Upper lobe of left lung (tissue), 6 donors: ENCODE results near the gene SCPEP1. TPM values are rescaled to one million over a fixed set of nuclear protein-coding genes. Genes with fewer than 3 reads are reported as not detected.

Experiments
- ATAC-seq, 2 donors: fragments of 200-7000 bp; cut with Tn5 transposase; one replicate each; pipeline ENCODE4 v1.9.1; 2022; ENCODE audit warnings: mild to moderate bottlenecking in 2 of 2, moderate library complexity in 2 of 2; ENCODE audit not compliant: low FRiP score in 2 of 2
- DNase-seq, 2 donors: peaks; one replicate each; pipeline ENCODE4 v3.0.0-alpha.2; 2019 to 2020
- H3K27ac ChIP-seq, 4 donors: fragments of 200-600 bp; sonication (generic); one replicate each; pipeline ENCODE4 v1.5.1; 2016 to 2019
- H3K27me3 ChIP-seq, 4 donors: fragments of 200-600 bp; sonication (generic); one replicate each; pipeline ENCODE4 v1.5.1; 2017 to 2019
- H3K36me3 ChIP-seq, 4 donors: fragments of 200-600 bp; sonication (generic); one replicate each; pipeline ENCODE4 v1.5.1; 2016 to 2019
- H3K4me1 ChIP-seq, 4 donors: fragments of 200-600 bp; sonication (generic); one replicate each; pipeline ENCODE4 v1.5.1; 2018 to 2019
- H3K4me3 ChIP-seq, 4 donors: fragments of 200-600 bp; sonication (generic); one replicate each; pipeline ENCODE4 v1.5.1; 2017 to 2019; ENCODE audit warnings: mild to moderate bottlenecking in 2 of 4, moderate library complexity in 1 of 4
- H3K9me3 ChIP-seq, 4 donors: fragments of 200-600 bp; sonication (generic); one replicate each; pipeline ENCODE4 v1.5.1; 2018 to 2019
- CTCF ChIP-seq, 6 experiments: fragments of 450-650 bp in 4 of 6; fragments of 200-600 bp in 2 of 6; sonication (generic) in 2 of 6; IDR thresholded peaks; one replicate each; pipeline ENCODE4 v1.5.1; 2016 to 2019; ENCODE audit warnings: antibody characterized with exemption in 6 of 6
- EP300 ChIP-seq, 4 donors: sonication (generic); formaldehyde crosslinking; IDR thresholded peaks; one replicate each; pipeline ENCODE4 v1.5.1; 2017; ENCODE audit warnings: antibody characterized with exemption in 4 of 4, control low read depth in 2 of 4
- POLR2A ChIP-seq, 4 donors: fragments of 450-650 bp; IDR thresholded peaks; one replicate each; pipeline ENCODE4 v1.5.1; 2016 to 2017; ENCODE audit warnings: antibody characterized with exemption in 4 of 4, mild to moderate bottlenecking in 2 of 4
- POLR2AphosphoS5 ChIP-seq, 2 donors: sonication (generic); formaldehyde crosslinking; IDR thresholded peaks; one replicate each; pipeline ENCODE4 v1.5.1; 2017; ENCODE audit warnings: antibody characterized with exemption in 2 of 2
- WGBS, 2 donors: methylation state at CpG; one replicate each; pipeline ENCODE4 v1.1.5; 2017 to 2018; 5-methylcytosine and 5-hydroxymethylcytosine counted together
- total RNA-seq, 6 donors: library from RNA; depleted of rRNA in 4 of 6; stranded (reverse); fragments of >200 nt in 4 of 6; gene quantifications; one replicate each; pipeline versions ENCODE4 v1.1.0 to v1.2.1, GENCODE V29; 2016 to 2021
- donor health status: DM: no; HTN: no; CAD: no; lungs with moderate emphysema.
- donor health status: DM: no; HTN: yes; CAD: no; lungs with severe emphysema.

The SCPEP1 gene
- total RNA-seq, 6 donors from 2014 or later = 96.4 to 172 (median 133) TPM

- ATAC-seq (no peak), DNase-seq (no peak)
- H3K36me3 ChIP-seq = peaks cover 27 to 92% (median 40%) of the 10 kb centered on the region in 4 donors
- no peak for TF ChIP-seq EP300 (IDR thresholded peaks at IDR 0.05)
- H3K4me3 ChIP-seq = no peak overlapping the region
- no peaks in the 10 kb centered on the region for H3K9me3 ChIP-seq
- WGBS, 2 donors = 54 to 64% methylated on average over 1 of the region's 1 CpG
- no peak overlapping the region for H3K27ac ChIP-seq
- H3K27me3 ChIP-seq = no peaks in the 10 kb centered on the region
- H3K4me1 ChIP-seq = peaks cover 0 to 3% (median 0%) of the 10 kb centered on the region in 4 donors
Measured at GRCh38 chr17:56992364-56992763, 14.4 kb downstream of the SCPEP1 start.

- TF ChIP-seq EP300 (IDR thresholded peaks at IDR 0.05) = no peak
- TF ChIP-seq POLR2AphosphoS5 (IDR thresholded peaks at IDR 0.05) = no peak
- TF ChIP-seq POLR2A (IDR thresholded peaks at IDR 0.05) = no peak
- no peak for TF ChIP-seq CTCF (IDR thresholded peaks at IDR 0.05)
- no peaks in the 10 kb centered on the region for H3K27me3 ChIP-seq
- peaks cover 24 to 90% (median 39%) of the 10 kb centered on the region in 4 donors for H3K36me3 ChIP-seq
- no peak overlapping the region for H3K4me3 ChIP-seq
- peaks cover 0 to 3% (median 0%) of the 10 kb centered on the region in 4 donors for H3K4me1 ChIP-seq
- peak overlapping the region in 2 of 4 donors; percentile 1 to 49 for H3K27ac ChIP-seq
- DNase-seq = no peak
- ATAC-seq = peak; percentile 21 to 65
- no peaks in the 10 kb centered on the region for H3K9me3 ChIP-seq
- 72 to 84% methylated on average over 4 of the region's 4 CpGs for WGBS, 2 donors
Measured at GRCh38 chr17:56994009-56994792, 16.3 kb downstream of the SCPEP1 start.

- Histone ChIP-seq H3K4me1 (peaks cover 0 to 3% (median 0%) of the 10 kb centered on the region in 4 donors), H3K36me3 (peaks cover 22 to 83% (median 42%) of the 10 kb centered on the region in 4 donors), H3K9me3 (no peaks in the 10 kb centered on the region), H3K27me3 (no peaks in the 10 kb centered on the region), H3K27ac (no peak overlapping the region), H3K4me3 (no peak overlapping the region)
- 76 to 87% methylated on average over 1 of the region's 1 CpG for WGBS, 2 donors
- DNase-seq (no peak), ATAC-seq (no peak)
- TF ChIP-seq CTCF (IDR thresholded peaks at IDR 0.05) = no peak
- no peak for TF ChIP-seq EP300 (IDR thresholded peaks at IDR 0.05)
- no peak for TF ChIP-seq POLR2AphosphoS5 (IDR thresholded peaks at IDR 0.05)
- TF ChIP-seq POLR2A (IDR thresholded peaks at IDR 0.05) = no peak
Measured at GRCh38 chr17:56995766-56996165, 17.8 kb downstream of the SCPEP1 start.

- Histone ChIP-seq H3K27ac (no peak overlapping the region), H3K36me3 (peaks cover 13 to 83% (median 43%) of the 10 kb centered on the region in 4 donors), H3K4me1 (peaks cover 0 to 3% (median 0%) of the 10 kb centered on the region in 4 donors), H3K4me3 (no peak overlapping the region), H3K27me3 (no peaks in the 10 kb centered on the region), H3K9me3 (no peaks in the 10 kb centered on the region)
- TF ChIP-seq POLR2A (IDR thresholded peaks at IDR 0.05) (no peak), POLR2AphosphoS5 (IDR thresholded peaks at IDR 0.05) (no peak), CTCF (IDR thresholded peaks at IDR 0.05) (no peak), EP300 (IDR thresholded peaks at IDR 0.05) (no peak)
- WGBS, 2 donors = 88 to 92% methylated on average over 2 of the region's 2 CpGs
- ATAC-seq = no peak
- DNase-seq = no peak
Measured at GRCh38 chr17:56997313-56997712, 19.4 kb downstream of the SCPEP1 start.

- H3K27ac ChIP-seq = no peak overlapping the region
- no peak overlapping the region for H3K4me3 ChIP-seq
- ATAC-seq = no peak
- no peak for DNase-seq
- TF ChIP-seq CTCF (IDR thresholded peaks at IDR 0.05) = no peak
- TF ChIP-seq POLR2A (IDR thresholded peaks at IDR 0.05) = no peak
- TF ChIP-seq POLR2AphosphoS5 (IDR thresholded peaks at IDR 0.05) = no peak
- no peak for TF ChIP-seq EP300 (IDR thresholded peaks at IDR 0.05)
- peaks cover 14 to 84% (median 39%) of the 10 kb centered on the region in 4 donors for H3K36me3 ChIP-seq
- H3K27me3 ChIP-seq = no peaks in the 10 kb centered on the region
- 89 to 97% methylated on average over 7 of the region's 7 CpGs for WGBS, 2 donors
- H3K4me1 ChIP-seq = no peaks in the 10 kb centered on the region
- H3K9me3 ChIP-seq = no peaks in the 10 kb centered on the region
Measured at GRCh38 chr17:57001541-57001940, 23.6 kb downstream of the SCPEP1 start.
